IPS-20b (cell line): Measurements from ENCODE around the gene EIF4B.

ENCODE experiments used
- H3K27ac ChIP-seq: one replicate; pipeline ENCODE4 v1.5.1; 2013; ENCODE audit warnings: low read length
- H3K27me3 ChIP-seq: 2 replicates; pipeline ENCODE4 v1.6.1; 2013; ENCODE audit warnings: mild to moderate bottlenecking, low read length, inconsistent platforms; ENCODE audit not compliant: insufficient read depth
- H3K36me3 ChIP-seq: 2 replicates; pipeline ENCODE4 v1.6.1; 2013; ENCODE audit warnings: low read depth, mild to moderate bottlenecking, inconsistent platforms, low read length, moderate library complexity; ENCODE audit not compliant: insufficient read depth
- H3K4me1 ChIP-seq: 2 replicates; pipeline ENCODE4 v1.6.1; 2013; ENCODE audit warnings: mild to moderate bottlenecking, control low read depth, inconsistent platforms, low read length, moderate library complexity; ENCODE audit not compliant: insufficient read depth
- H3K4me3 ChIP-seq: 2 replicates; pipeline ENCODE4 v1.5.1; 2013; ENCODE audit warnings: mild to moderate bottlenecking, low read length, inconsistent platforms
- H3K9ac ChIP-seq: 2 replicates; pipeline ENCODE4 v1.6.1; 2013; ENCODE audit warnings: low read depth, mild to moderate bottlenecking, inconsistent platforms, low read length, moderate library complexity
- H3K9me3 ChIP-seq: 2 replicates; pipeline ENCODE4 v1.6.1; 2013; ENCODE audit warnings: mild to moderate bottlenecking, low read depth, low read length, inconsistent platforms; ENCODE audit not compliant: insufficient read depth

Gene EIF4B

DNA sequence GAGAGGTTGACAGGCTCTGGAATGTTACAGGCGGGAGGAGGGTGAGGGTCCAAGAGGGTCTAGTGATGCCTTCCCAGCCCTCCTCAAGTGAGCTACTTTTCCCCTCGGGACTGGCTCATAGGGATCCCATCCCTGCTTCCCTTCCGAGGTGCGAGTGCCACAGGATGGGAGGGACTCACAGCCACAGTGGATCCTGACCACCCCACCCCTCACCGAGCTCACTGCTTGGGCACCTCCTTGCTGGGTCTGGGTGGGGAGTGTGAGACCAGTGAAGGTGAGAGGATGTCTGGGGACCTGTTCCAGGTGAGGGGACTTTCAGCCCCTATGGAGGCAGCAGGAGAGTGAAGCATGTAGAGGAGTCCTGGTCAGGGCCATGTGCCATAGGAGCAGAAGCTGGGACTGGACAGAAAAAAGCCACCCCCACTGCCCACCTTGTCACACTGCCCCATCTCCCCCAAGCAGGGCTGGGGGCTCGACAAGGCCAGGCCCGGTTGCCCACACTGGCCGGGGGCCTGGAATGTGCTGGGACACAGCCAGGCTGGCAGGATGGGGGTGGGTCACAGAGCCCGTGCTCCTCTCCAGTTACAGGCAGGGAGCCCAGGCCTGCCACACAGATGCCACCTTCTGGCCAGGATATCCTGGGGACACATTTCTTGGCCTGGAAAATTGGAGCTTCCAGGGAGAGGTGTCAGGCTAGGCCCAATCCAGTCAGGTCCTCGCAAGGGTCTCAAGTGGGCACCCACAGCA lies 42.0 kb downstream of the EIF4B start:
- no peak overlapping the region for H3K9ac ChIP-seq
- no peaks in the 10 kb centered on the region; the same call in 1 of the 2 replicates for H3K36me3 ChIP-seq

DNA sequence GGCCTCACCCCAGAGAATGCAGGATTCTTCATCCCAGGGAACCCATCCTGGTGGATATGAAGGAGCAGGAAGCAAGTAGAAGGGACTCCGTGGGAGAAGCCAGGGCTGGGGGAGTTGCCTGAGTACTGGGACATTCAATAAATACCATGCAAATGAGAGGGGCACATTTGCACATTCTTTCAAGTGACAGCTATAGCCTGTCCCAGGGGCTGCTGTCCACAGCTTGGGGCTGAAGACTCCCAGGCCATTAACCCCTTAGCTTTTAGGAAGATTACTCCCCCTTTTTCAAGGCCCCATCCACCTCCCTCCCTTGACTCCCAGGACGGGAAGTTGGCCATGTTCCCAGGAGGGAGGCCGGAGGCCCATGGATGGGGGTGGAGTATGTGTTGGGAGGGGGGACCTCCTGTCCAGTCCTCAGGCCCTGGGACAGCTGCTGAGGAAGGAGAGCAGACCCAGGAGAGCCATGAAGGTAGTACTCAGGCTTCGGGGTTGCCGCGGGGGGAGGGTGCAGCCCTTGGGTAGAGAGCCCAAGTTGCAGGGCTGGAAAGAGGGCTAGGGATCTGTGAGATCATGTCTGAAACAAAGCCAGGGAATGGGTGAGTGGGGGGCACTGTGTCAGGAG lies 42.6 kb downstream of the EIF4B start:
- Histone ChIP-seq H3K9ac (no peak overlapping the region), H3K9me3 (no peaks in the 10 kb centered on the region), H3K4me3 (peak overlapping the region; percentile 61; the same call in 1 of the 2 replicates), H3K4me1 (peaks cover 46% of the 10 kb centered on the region), H3K27ac (no peak overlapping the region), H3K36me3 (no peaks in the 10 kb centered on the region; the same call in 1 of the 2 replicates), H3K27me3 (peaks cover 32% of the 10 kb centered on the region)

More for the DNA sequence above, 42.0 kb downstream of the EIF4B start:
- Histone ChIP-seq H3K27me3 (peaks cover 35% of the 10 kb centered on the region), H3K27ac (no peak overlapping the region), H3K9me3 (no peaks in the 10 kb centered on the region), H3K4me3 (peak overlapping the region; percentile 61; the same call in 1 of the 2 replicates), H3K4me1 (peaks cover 46% of the 10 kb centered on the region)

GRCh38 chr12:53049571-53050318 lies 43.5 kb downstream of the EIF4B start, which contains the start of gene TNS2:
Gene TNS2 (plus strand): TSS chr12:53050065. CDS start chr12:53050186, 121 bp downstream.
- no peaks in the 10 kb centered on the region; the same call in 1 of the 2 replicates for H3K36me3 ChIP-seq
- H3K4me3 ChIP-seq: peak within 1 kb of the TSS; percentile 61; the same call in 1 of the 2 replicates
- H3K9ac ChIP-seq: peak within 1 kb of the TSS; percentile 59; the same call in 1 of the 2 replicates
- peak within 1 kb of the TSS; percentile 8 for H3K27ac ChIP-seq
- H3K9me3 ChIP-seq: no peaks in the 10 kb centered on the region
- peaks cover 38% of the 10 kb centered on the region for H3K4me1 ChIP-seq
- H3K27me3 ChIP-seq: peaks cover 23% of the 10 kb centered on the region

DNA sequence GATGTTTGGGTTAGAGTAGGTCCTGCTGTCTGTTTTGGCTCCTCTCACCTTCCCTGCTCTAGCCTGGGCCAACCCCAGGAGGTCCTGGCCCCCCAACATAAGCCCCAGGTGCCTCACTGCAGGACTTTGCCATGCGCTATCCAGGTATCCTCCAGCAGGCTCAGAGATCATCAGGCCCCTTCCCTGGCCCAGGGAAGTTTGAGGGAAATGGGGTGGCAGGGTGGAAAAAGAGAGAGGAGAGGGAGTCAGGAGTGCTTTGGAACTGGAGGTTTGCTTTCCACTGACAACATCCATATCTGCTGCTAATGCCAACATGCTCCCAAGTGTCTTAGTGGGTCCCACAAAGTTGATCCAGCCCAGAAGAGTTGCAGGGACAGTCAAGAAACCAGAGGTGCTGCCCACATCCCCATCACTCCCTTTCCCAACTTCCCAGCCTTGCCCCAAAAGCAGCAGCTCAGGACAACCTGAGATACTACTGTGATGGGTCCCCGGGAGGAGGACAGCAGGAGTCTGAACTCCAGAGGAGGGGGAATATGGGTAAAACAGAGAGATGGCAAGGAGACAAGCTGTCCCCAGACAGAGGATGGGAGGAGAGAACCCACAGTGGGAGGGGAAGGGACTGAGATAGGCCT lies 44.3 kb downstream of the EIF4B start:
- Histone ChIP-seq H3K9ac (peak overlapping the region; percentile 59; the same call in 1 of the 2 replicates), H3K27ac (peak overlapping the region; percentile 8), H3K9me3 (no peaks in the 10 kb centered on the region), H3K4me1 (peaks cover 33% of the 10 kb centered on the region), H3K4me3 (peak overlapping the region; percentile 61; the same call in 1 of the 2 replicates), H3K27me3 (peaks cover 15% of the 10 kb centered on the region), H3K36me3 (no peaks in the 10 kb centered on the region; the same call in 1 of the 2 replicates)

- H3K36me3 ChIP-seq: no peaks in the 10 kb centered on the region; the same call in 1 of the 2 replicates
- H3K4me3 ChIP-seq: no peak overlapping the region; the same call in 1 of the 2 replicates
- no peak overlapping the region for H3K9ac ChIP-seq
- no peak overlapping the region for H3K27ac ChIP-seq
- no peaks in the 10 kb centered on the region for H3K9me3 ChIP-seq
- peaks cover 8% of the 10 kb centered on the region; the same call in 1 of the 2 replicates for H3K27me3 ChIP-seq
- peaks cover 30% of the 10 kb centered on the region for H3K4me1 ChIP-seq
Observed at GRCh38 chr12:53051058-53051880, 45.0 kb downstream of the EIF4B start.

- H3K4me3 ChIP-seq: no peak overlapping the region
- peaks cover 12% of the 10 kb centered on the region; the same call in 1 of the 2 replicates for H3K27me3 ChIP-seq
- H3K27ac ChIP-seq: no peak overlapping the region
- no peak overlapping the region for H3K9ac ChIP-seq
- H3K9me3 ChIP-seq: no peaks in the 10 kb centered on the region
- H3K36me3 ChIP-seq: no peaks in the 10 kb centered on the region; the same call in 1 of the 2 replicates
- H3K4me1 ChIP-seq: peaks cover 30% of the 10 kb centered on the region
Observed at GRCh38 chr12:53051881-53052412, 45.7 kb downstream of the EIF4B start.

GRCh38 chr12:53052419-53053217 lies 46.4 kb downstream of the EIF4B start:
- Histone ChIP-seq H3K4me3 (no peak overlapping the region), H3K9me3 (no peaks in the 10 kb centered on the region), H3K36me3 (no peaks in the 10 kb centered on the region; the same call in 1 of the 2 replicates), H3K9ac (no peak overlapping the region), H3K27me3 (peaks cover 12% of the 10 kb centered on the region; the same call in 1 of the 2 replicates), H3K27ac (no peak overlapping the region), H3K4me1 (peaks cover 30% of the 10 kb centered on the region)

DNA sequence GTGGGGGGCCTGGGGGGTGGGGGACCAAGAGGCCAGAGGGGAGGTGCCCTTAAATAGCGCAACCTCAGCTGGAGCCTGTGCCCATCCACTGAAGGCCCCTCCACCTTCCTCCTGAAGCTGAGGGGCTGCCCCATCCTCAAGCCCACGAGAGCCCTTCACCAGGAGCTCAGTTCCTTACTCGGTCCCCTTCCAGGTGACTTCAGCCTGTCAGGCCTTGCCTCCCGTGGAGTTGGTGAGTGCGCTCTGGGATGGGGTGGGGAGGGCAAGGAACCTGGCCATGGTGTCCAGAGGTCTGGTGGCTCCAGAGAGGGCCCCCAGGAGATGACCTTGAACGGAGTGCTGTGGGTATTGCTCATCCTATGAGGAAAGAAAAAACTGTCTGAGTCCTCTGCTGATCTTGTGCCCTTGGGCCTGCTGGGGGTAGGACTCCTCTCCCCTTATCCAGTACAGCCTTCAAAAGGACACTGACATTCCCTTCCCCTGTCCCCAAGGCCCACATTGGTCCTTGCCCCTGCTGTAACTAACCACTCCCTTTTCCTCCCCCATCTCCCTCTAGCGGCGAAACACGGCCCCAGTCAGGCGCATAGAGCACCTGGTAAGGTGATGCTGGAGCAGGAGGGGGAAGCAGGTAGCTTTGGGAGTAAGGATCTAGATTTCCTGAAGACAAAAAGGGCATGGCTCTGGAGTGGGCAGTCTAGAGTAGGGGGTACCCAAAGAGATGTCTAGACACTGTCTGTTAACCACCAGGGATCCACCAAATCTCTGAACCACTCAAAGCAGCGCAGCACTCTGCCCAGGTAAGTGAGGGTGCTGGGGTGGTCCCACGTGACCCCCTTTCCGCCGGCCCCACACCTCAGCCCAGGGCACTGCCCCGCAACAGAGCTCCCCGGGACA lies 47.2 kb downstream of the EIF4B start:
- peak overlapping the region; percentile 55 for H3K27ac ChIP-seq
- peaks cover 25% of the 10 kb centered on the region for H3K4me1 ChIP-seq
- no peaks in the 10 kb centered on the region for H3K9me3 ChIP-seq
- peaks cover 12% of the 10 kb centered on the region; the same call in 1 of the 2 replicates for H3K27me3 ChIP-seq
- peak overlapping the region; percentile 92 for H3K4me3 ChIP-seq
- H3K36me3 ChIP-seq: no peaks in the 10 kb centered on the region; the same call in 1 of the 2 replicates
- peak overlapping the region; percentile 81; the same call in 1 of the 2 replicates for H3K9ac ChIP-seq
